ENCODE data around the gene DSCAML1.

Gene DSCAML1

GRCh38 chr11:117515892-117516787, 280.9 kb downstream of the DSCAML1 start:
- no peak for DNase-seq (ENCODE audit: low read depth)
- H3K4me3 ChIP-seq (ENCODE audit: control insufficient read depth, low read depth, low read length), result no peak overlapping the region
- TF ChIP-seq, protein P1, sequence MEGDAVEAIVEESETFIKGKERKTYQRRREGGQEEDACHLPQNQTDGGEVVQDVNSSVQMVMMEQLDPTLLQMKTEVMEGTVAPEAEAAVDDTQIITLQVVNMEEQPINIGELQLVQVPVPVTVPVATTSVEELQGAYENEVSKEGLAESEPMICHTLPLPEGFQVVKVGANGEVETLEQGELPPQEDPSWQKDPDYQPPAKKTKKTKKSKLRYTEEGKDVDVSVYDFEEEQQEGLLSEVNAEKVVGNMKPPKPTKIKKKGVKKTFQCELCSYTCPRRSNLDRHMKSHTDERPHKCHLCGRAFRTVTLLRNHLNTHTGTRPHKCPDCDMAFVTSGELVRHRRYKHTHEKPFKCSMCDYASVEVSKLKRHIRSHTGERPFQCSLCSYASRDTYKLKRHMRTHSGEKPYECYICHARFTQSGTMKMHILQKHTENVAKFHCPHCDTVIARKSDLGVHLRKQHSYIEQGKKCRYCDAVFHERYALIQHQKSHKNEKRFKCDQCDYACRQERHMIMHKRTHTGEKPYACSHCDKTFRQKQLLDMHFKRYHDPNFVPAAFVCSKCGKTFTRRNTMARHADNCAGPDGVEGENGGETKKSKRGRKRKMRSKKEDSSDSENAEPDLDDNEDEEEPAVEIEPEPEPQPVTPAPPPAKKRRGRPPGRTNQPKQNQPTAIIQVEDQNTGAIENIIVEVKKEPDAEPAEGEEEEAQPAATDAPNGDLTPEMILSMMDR (IDR thresholded peaks at IDR 0.05; ENCODE audit: control insufficient read depth, insufficient read depth, low read depth, low read length, missing control alignments), result no peak

GRCh38 chr11:117514256-117514655, 282.8 kb downstream of the DSCAML1 start:
- TF ChIP-seq, protein P1 (IDR thresholded peaks at IDR 0.05; ENCODE audit: control insufficient read depth, insufficient read depth, low read depth, low read length, missing control alignments), result no peak
- no peak overlapping the region for H3K4me3 ChIP-seq (ENCODE audit: control insufficient read depth, low read depth, low read length)
- DNase-seq (ENCODE audit: low read depth), result no peak

DNA sequence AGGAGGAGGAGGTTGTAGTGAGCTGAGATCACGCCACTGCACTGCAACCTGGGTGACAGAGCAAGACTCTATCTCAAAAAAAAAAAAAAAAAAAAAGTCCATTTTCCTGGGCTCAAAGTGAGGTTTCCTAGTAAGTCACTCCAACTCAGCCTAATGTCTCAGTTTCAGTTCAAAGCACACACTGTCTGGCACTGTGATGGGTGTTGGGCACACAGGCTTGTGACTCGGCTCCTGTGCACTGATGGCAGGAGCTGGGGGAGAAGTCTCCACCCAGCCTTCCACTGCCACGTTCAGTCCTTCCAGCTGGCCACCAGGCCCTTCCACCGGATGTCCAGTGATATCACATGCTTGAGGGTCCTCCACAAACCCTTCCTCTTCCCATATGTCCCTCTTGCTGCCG, 283.4 kb downstream of the DSCAML1 start:
- no peak for DNase-seq (ENCODE audit: low read depth)
- TF ChIP-seq, protein P1 (IDR thresholded peaks at IDR 0.05; ENCODE audit: control insufficient read depth, insufficient read depth, low read depth, low read length, missing control alignments), result no peak
- no peak overlapping the region for H3K4me3 ChIP-seq (ENCODE audit: control insufficient read depth, low read depth, low read length)

- TF ChIP-seq, protein P1 (IDR thresholded peaks at IDR 0.05; ENCODE audit: control insufficient read depth, insufficient read depth, low read depth, low read length, missing control alignments), result no peak
- no peak overlapping the region for H3K4me3 ChIP-seq (ENCODE audit: control insufficient read depth, low read depth, low read length)
- no peak for DNase-seq (ENCODE audit: low read depth)
Observed at GRCh38 chr11:117511931-117512539, 285.0 kb downstream of the DSCAML1 start.

DNA sequence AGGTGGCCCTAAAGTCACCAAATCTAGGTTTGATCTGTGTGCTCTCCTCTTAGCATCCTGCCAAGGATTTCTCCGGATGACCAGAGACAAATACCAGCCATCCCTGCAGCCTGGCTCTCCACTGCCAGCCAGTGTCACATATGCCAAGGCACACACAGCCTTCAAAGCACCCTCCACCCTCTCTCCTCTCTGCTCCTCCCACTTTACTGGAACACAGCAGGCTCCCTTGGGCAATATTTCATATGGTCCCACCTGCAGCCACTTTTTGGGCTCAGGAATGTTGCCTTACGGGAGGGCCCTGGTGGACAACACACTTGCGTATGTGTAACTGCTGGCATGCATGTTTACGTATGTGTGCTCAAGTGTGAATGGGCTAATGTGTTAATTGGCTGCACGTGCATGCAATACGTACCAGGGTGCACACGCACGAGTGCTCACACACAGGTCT, 285.5 kb downstream of the DSCAML1 start:
- no peak overlapping the region for H3K4me3 ChIP-seq (ENCODE audit: control insufficient read depth, low read depth, low read length)
- TF ChIP-seq, protein P1 (IDR thresholded peaks at IDR 0.05; ENCODE audit: control insufficient read depth, insufficient read depth, low read depth, low read length, missing control alignments), result no peak
- DNase-seq (ENCODE audit: low read depth), result no peak

DNA sequence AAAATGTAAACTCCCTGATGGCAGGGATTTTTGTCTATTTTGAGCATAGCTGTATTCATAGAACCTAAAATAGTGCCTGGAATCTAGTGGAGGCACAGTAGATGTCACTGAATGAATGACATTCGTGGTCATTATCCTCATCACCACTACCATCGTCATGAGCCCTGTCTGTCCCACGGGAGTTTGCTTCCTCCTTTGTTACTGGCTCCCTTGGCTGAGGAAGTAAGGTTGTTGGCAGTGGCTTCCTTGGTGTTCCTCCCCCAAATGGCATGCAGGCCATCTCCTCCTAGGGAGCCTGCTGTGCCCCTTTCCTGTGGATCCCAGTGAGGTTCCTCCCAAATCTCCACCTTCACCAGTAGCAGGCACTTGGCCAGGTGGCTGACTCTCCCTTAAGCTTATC, 286.4 kb downstream of the DSCAML1 start:
- TF ChIP-seq, protein P1 (IDR thresholded peaks at IDR 0.05; ENCODE audit: control insufficient read depth, insufficient read depth, low read depth, low read length, missing control alignments), result no peak
- H3K4me3 ChIP-seq (ENCODE audit: control insufficient read depth, low read depth, low read length), result no peak overlapping the region
- DNase-seq (ENCODE audit: low read depth), result no peak

Data from AG09309 (cell line).